Ovary (tissue), 3 donors: ENCODE results near the gene TUBA1B.

ENCODE experiments used
- CTCF ChIP-seq, 3 donors: fragments of 450-650 bp in 2 of 3; fragments of 200-600 bp in 1 of 3; IDR thresholded peaks; one replicate each; pipeline versions ENCODE4 v1.5.1 to v1.8.0; 2016 to 2022; ENCODE audit warnings: antibody characterized with exemption in 3 of 3, mild to moderate bottlenecking in 1 of 3
- EP300 ChIP-seq: sonication (generic); formaldehyde crosslinking; IDR thresholded peaks from one replicate; pipeline ENCODE4 v1.6.1; 2017; ENCODE audit warnings: antibody characterized with exemption
- donor health status: DM: no; HTN: no; CAD: no.

GRCh38 chr12:49104822-49105221 lies 26.4 kb downstream of the TUBA1B start:
- TF ChIP-seq EP300 (no peak), CTCF (IDR thresholded peaks at IDR 0.05) (no peak)
